ENCODE measurements around the gene ADAM12.

The ADAM12 gene

DNA sequence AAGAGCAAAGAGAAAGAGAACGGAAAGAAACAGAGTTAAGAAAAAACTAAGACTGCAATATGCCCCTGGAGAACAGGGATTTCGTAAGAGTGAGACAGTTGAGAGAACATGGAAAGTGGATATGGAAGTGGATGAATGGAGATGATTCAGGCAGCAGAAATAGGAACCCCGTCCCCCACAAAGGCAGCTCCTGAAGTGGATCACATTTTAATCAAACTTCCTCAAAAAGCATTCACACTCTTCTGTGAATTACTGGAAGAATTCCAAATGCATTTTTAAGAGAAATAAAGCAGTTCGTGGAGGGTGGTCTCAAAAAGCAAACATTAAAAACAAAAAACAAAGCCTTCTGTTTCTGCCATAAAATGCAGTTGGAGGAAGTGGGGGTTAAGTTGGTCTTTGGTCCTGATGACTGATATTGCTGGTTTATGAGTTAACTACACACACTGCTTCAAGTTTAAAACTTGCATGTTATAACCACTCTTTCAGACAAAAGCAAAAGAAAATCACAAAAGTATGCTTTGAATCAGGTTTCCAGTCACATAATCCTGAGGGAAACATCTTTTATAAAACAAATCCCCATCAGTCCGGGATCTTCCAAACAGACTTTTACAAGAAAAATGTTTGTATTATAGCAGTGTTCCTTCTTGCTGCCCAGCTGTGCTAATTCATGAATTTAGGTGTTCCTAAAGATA is 277.6 kb downstream of the ADAM12 start:
- no peak for TF ChIP-seq CTCF (IDR thresholded peaks at IDR 0.05; ENCODE audit: unreplicated experiment in 3 of 3)
- Mint-ChIP-seq H3K4me3 (peak overlapping the region in 1 of 3 experiments; percentile 19), H3K27me3 (ENCODE audit: low read depth) (no peaks in the 10 kb centered on the region), H3K4me1 (peaks cover 45% of the 10 kb centered on the region), H3K27ac (peak overlapping the region; percentile 78 to 84 (median 80)), H3K9me3 (peaks cover 4% of the 10 kb centered on the region), H3K36me3 (ENCODE audit: low read depth) (peaks cover 13% of the 10 kb centered on the region)

DNA sequence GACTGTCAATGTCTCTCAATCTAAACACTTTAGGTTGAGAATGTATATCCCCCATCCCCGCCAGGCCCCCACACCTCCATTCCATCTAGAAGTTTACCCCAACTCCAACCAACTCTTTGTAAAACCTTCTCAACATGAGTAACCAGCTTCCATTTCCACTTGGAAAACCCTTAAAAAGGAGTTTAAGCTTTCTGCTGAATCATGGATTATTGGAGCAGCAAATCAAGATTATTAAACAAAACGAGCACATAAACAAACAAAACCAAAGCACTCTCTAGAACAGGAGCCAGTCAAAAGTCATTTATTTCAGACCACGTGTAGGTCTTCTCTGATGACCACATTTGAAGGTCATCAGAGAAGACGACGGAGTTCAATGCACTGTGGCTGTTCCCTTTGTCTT is 278.4 kb downstream of the ADAM12 start:
- Mint-ChIP-seq H3K9me3 (peaks cover 4% of the 10 kb centered on the region), H3K27ac (peak overlapping the region; percentile 78 to 84 (median 80)), H3K36me3 (ENCODE audit: low read depth) (peaks cover 13% of the 10 kb centered on the region), H3K4me1 (peaks cover 41% of the 10 kb centered on the region), H3K4me3 (no peak overlapping the region), H3K27me3 (ENCODE audit: low read depth) (no peaks in the 10 kb centered on the region)
- no peak for TF ChIP-seq CTCF (IDR thresholded peaks at IDR 0.05; ENCODE audit: unreplicated experiment in 3 of 3)

DNA sequence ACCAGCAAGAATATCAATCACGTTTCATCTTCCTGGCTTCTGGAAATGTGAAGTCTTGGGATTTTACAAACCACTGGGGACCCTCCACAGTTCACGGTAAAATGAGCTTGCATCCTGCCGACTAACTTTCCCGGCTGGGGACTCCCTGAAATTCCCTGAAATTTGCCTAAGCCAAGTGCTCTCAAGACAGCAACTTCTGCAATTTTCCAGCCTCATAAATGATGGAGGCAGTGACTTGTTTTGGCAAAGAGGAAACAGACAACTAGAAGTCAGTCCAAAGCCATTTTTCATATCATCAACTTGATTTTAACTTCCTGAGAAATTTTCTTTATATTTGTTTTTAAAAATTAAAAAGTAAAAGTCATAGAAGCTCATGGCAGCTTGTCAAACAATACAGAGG is 279.6 kb downstream of the ADAM12 start:
- Mint-ChIP-seq H3K4me3 (no peak overlapping the region), H3K9me3 (peaks cover 4% of the 10 kb centered on the region), H3K36me3 (ENCODE audit: low read depth) (peaks cover 13% of the 10 kb centered on the region), H3K27me3 (ENCODE audit: low read depth) (no peaks in the 10 kb centered on the region), H3K27ac (peak overlapping the region in 2 of 3 experiments; percentile 78 to 85), H3K4me1 (peaks cover 46% of the 10 kb centered on the region)
- no peak for TF ChIP-seq CTCF (IDR thresholded peaks at IDR 0.05; ENCODE audit: unreplicated experiment in 3 of 3)

- Mint-ChIP-seq H3K4me1 (peaks cover 46% of the 10 kb centered on the region), H3K27ac (no peak overlapping the region), H3K9me3 (no peaks in the 10 kb centered on the region), H3K4me3 (no peak overlapping the region), H3K36me3 (ENCODE audit: low read depth) (peaks cover 3% of the 10 kb centered on the region), H3K27me3 (ENCODE audit: low read depth) (no peaks in the 10 kb centered on the region)
- no peak for TF ChIP-seq CTCF (IDR thresholded peaks at IDR 0.05; ENCODE audit: unreplicated experiment in 3 of 3)
These were observed 283.5 kb downstream of the ADAM12 start for GRCh38 chr10:126104767-126105166.

GRCh38 chr10:126102636-126103035 is 285.6 kb downstream of the ADAM12 start:
- H3K9me3 Mint-ChIP-seq: no peaks in the 10 kb centered on the region
- peak overlapping the region in 1 of 3 experiments; percentile 49 for H3K27ac Mint-ChIP-seq
- peaks cover 3% of the 10 kb centered on the region for H3K36me3 Mint-ChIP-seq (ENCODE audit: low read depth)
- no peaks in the 10 kb centered on the region for H3K27me3 Mint-ChIP-seq (ENCODE audit: low read depth)
- H3K4me1 Mint-ChIP-seq: peaks cover 37% of the 10 kb centered on the region
- H3K4me3 Mint-ChIP-seq: no peak overlapping the region
- TF ChIP-seq CTCF (IDR thresholded peaks at IDR 0.05; ENCODE audit: unreplicated experiment in 3 of 3): no peak

DNA sequence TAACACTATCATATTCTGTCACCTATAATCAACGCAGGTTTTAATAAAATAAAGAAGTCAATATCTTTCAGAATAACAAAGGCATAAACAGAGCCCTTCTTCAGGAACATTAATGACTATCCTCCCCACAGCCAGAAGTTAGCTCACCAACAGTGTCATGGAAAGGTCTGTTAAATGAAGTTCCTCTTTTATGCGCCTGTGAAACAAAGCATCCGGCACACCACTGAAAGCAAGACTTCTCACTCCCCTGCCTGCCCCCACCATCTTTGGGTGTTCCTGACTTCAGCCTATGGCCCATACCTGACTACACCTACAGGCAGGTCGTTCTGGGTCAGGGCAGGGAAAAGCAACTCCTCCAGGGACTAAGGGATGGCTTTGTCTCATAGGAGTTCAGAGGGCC is 286.5 kb downstream of the ADAM12 start:
- no peak for TF ChIP-seq CTCF (IDR thresholded peaks at IDR 0.05; ENCODE audit: unreplicated experiment in 3 of 3)
- peaks cover under 1% of the 10 kb centered on the region for H3K36me3 Mint-ChIP-seq (ENCODE audit: low read depth)
- peaks cover 41% of the 10 kb centered on the region for H3K4me1 Mint-ChIP-seq
- H3K27me3 Mint-ChIP-seq (ENCODE audit: low read depth): no peaks in the 10 kb centered on the region
- H3K9me3 Mint-ChIP-seq: no peaks in the 10 kb centered on the region
- H3K27ac Mint-ChIP-seq: peak overlapping the region in 2 of 3 experiments; percentile 71 to 74
- no peak overlapping the region for H3K4me3 Mint-ChIP-seq

All from nephron (organoid).